GM21526 (cell line): ENCODE results near the gene BEGAIN.

Experiments used
- ATAC-seq: cut with Tn5 transposase; IDR thresholded peaks from one replicate; pipeline ENCODE4 v1.9.1; 2021; ENCODE audit warnings: moderate library complexity; ENCODE audit not compliant: unreplicated experiment, low FRiP score

The BEGAIN gene

GRCh38 chr14:100601914-100602313, 14.7 kb upstream of the BEGAIN start:
- no peak for ATAC-seq

- no peak for ATAC-seq
Measured at GRCh38 chr14:100601064-100601463, 13.8 kb upstream of the BEGAIN start.

- ATAC-seq = no peak
Measured at GRCh38 chr14:100599981-100600380, 12.8 kb upstream of the BEGAIN start.

DNA sequence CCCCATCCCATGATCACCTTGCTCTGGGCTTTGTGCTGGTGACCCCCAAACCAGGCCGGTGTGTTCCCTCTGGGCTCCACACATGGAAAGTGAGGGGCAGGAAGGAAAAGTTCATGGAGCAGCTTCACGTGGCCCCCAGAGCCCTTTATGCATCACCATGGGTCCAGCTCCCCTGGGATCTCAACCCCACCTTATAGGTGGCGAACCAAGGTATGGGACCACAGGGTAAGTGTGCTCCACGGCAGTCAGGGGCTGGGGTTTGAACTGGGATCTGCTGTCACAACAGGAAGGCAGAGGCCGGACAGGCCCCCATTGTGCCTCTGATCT, 7.4 kb upstream of the BEGAIN start:
- ATAC-seq = no peak

- ATAC-seq = no peak
Measured at GRCh38 chr14:100593751-100594624, 6.8 kb upstream of the BEGAIN start.

DNA sequence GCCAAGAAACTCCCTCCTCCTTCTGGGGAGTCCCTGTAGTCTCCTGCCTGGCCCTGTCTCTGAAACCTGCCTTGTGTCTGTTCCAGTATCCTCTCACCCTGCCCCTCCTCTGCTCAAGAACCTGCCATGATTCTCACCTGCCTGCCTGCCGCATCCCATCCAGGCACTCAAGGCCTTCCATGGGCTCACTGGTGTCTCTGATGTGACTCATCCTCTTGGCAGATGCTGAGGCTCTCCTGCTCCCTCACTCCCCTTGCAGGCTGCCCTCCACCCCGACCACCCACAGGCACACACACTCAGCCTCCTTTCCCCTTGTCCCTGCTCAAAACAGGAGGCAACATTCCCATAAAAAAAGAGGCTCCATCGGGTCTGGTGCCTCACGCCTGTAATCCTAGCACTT, 5.8 kb upstream of the BEGAIN start:
- ATAC-seq = no peak

- ATAC-seq = no peak
Measured at GRCh38 chr14:100592461-100592891, 5.3 kb upstream of the BEGAIN start.

DNA sequence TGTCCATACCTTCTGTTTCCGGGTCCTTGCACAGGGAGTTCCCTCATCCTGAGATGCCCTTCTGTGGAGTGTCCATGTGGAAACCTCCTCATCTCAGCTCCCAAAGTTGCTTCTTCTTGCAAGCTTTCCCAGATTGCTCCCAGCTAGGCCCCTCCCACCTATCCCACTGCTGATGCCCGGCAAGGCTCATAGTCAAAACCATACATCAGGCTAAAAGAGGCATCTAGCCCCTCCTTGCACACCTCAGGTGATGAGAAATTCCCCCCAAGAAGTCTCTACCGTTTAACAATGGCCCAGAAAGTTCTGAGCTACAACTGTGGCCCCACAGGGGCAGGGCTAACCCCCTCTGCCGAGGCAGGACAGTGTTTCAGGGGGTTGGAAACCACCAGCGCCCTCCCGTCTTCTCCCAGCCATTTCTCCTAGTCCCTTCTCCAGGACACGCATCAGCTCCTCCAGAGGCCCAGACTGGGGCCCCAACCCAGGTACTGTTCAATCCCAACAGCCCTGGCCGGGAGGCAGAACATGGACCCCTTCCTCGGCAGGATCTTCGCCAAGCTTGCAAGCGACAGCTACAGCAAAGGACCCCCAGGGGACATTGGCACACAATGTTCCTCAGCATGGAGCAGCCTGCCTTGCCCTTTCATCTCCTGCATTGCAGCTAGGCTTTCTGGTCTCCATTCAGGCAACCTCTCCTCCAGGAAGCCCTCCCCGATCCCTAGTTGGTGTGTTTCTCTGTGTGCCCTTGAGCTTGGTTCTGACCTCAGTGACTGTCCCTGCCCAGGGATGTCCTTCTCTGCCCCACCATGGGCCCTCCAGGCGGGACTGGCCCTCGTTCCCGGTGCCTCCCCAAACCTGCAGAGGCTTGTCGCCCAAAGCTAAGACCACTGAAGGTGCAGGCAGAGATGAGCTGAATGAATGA, 4.5 kb upstream of the BEGAIN start:
- ATAC-seq = no peak

DNA sequence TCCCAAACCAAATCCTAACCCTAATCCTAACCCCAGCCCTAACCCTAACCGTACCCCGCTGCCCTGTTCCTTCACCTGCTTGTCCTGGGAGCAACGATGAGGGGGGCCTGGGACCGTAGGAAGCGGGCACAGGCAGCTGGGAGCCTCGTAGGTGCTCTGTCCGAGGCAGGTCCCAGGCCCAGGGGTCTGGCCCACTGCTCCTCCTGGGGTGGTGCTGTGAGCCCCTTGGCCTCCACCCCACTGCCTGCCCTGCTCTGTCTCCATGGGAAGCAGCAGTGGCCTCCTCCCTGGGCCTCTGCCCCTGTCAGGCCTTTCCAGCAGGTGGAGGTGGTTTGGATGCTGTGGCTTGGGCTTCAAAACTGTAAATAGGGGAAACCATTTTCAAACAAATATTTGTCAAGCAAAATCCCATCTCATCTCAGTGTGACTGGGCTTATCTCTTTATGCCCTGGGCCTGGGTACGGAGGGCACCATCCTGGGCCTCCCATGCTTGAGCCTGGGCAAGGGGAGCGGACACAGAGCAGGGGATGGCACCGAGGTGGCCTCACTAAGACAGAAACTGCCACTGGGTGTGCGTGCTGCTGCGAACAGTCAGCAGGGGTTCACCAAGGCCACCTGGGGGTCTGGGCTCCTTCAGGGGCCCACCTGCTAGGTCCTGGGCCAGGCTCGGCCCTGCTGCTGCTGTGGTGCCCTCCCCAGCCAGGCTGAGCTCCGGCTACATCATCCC, 3.7 kb upstream of the BEGAIN start:
- no peak for ATAC-seq

- no peak for ATAC-seq
Measured at GRCh38 chr14:100589760-100590469, 2.7 kb upstream of the BEGAIN start.

- ATAC-seq = no peak
Measured at GRCh38 chr14:100589071-100589759, 2.0 kb upstream of the BEGAIN start.

DNA sequence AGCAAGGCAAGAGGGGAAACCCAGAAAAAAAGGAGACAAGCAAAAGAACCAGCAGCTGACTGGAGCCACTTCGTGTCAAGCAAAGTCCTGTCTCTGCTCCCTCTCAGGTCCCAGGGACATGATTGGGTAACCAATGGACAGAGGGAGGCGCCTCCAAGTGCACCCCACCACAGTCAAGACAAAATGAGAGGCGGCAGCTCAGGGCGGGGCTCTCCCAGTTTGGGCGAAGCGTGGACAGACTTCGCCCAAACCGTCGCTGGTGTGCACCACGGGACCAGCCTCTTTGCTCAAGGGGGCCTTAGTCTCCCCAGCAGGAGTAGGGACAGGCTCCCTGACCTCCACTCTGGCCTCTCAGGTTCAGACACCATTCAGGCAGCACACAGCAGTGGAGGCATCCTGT, 1.5 kb upstream of the BEGAIN start:
- ATAC-seq = no peak

GRCh38 chr14:100587763-100588411, 670 bp upstream of the BEGAIN start:
- no peak for ATAC-seq

GRCh38 chr14:100586403-100587085, 673 bp downstream of the BEGAIN start:
- no peak for ATAC-seq

- no peak for ATAC-seq
Measured at GRCh38 chr14:100586153-100586402, 1.1 kb downstream of the BEGAIN start.

DNA sequence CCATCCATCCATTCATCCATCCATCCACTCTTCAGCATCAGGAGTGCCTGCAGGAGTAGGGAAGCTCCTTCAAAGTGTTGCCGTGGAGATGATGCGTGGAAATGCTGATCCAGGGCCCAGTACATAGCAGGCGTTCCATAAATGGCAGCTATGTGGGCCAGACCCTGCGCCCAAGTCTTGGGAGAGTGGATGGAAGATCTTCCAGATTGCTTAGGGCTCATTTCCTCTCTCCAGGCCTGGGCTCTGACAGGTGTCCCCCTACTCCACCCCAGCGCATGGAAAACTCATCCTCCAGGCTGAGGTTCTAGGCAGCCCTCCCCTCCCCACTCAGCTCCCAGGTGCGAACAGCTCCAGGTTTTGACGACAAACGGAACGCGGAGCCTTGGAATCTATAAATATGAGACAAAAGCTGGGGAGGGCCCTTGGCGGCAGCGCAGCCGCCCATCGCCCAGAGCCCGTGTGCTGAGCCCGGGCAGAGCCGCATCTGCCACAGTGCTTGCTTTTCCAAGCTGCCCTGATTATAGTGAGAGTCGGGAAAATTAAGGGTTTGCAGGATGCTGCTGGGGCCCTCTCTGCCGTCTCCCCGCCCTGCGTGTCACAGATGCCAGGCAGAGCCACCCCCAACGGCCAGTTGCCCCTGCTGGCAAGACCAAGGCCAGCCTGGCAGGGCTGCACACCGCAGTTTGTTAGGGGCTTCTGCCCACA, 1.6 kb downstream of the BEGAIN start:
- no peak for ATAC-seq

GRCh38 chr14:100584056-100585031, 2.9 kb downstream of the BEGAIN start:
- ATAC-seq = no peak
